Stimulated activated CD4-positive, alpha-beta T cell treated with anti-CD3 and anti-CD28 coated beads, TNF-alpha, amount 100 ng/mL, for 48 hours (primary cell): ENCODE measurements around the gene LSM3.

Experiments
- DNase-seq, 3 donors: peaks; one replicate each; pipeline ENCODE4 v3.0.0-alpha.2; 2020; ENCODE audit warnings: low read depth in 3 of 3

Gene LSM3

GRCh38 chr3:14200276-14200675, 21.7 kb downstream of the LSM3 start:
- no peak for DNase-seq

- no peak for DNase-seq
Measured at GRCh38 chr3:14200841-14201240, 22.2 kb downstream of the LSM3 start.

GRCh38 chr3:14201940-14202684, 23.5 kb downstream of the LSM3 start:
- no peak for DNase-seq

GRCh38 chr3:14202874-14203520, 24.4 kb downstream of the LSM3 start:
- no peak for DNase-seq

GRCh38 chr3:14203521-14204079, 25.0 kb downstream of the LSM3 start:
- DNase-seq: peak in 2 of 3 donors; percentile 24 to 27

GRCh38 chr3:14204515-14205284, 26.1 kb downstream of the LSM3 start:
- DNase-seq: no peak

GRCh38 chr3:14206548-14207177, 28.0 kb downstream of the LSM3 start:
- DNase-seq: no peak

GRCh38 chr3:14208168-14208567, 29.6 kb downstream of the LSM3 start:
- no peak for DNase-seq

GRCh38 chr3:14208977-14209394, 30.4 kb downstream of the LSM3 start:
- no peak for DNase-seq

- DNase-seq: no peak
Measured at GRCh38 chr3:14209581-14210289, 31.1 kb downstream of the LSM3 start.

- DNase-seq: no peak
Measured at GRCh38 chr3:14210290-14210688, 31.7 kb downstream of the LSM3 start.

GRCh38 chr3:14210843-14211594, 32.4 kb downstream of the LSM3 start:
- DNase-seq: no peak

GRCh38 chr3:14211621-14212020, 33.0 kb downstream of the LSM3 start:
- DNase-seq: no peak

- no peak for DNase-seq
Measured at GRCh38 chr3:14212032-14212431, 33.4 kb downstream of the LSM3 start.

GRCh38 chr3:14213066-14213774, 34.6 kb downstream of the LSM3 start:
- no peak for DNase-seq

- DNase-seq: no peak
Measured at GRCh38 chr3:14214764-14215163, 36.1 kb downstream of the LSM3 start.

- DNase-seq: peak; percentile 20 to 46 (median 26)
Measured at GRCh38 chr3:14216257-14217048, 37.8 kb downstream of the LSM3 start.

GRCh38 chr3:14218355-14218754, 39.7 kb downstream of the LSM3 start:
- no peak for DNase-seq

GRCh38 chr3:14220933-14221332, 42.3 kb downstream of the LSM3 start:
- DNase-seq: no peak
